Liver (tissue), 9 donors: Measurements from ENCODE around the gene C11orf58. TPM values are rescaled to one million over a fixed set of nuclear protein-coding genes. Genes with fewer than 3 reads are reported as not detected.

ENCODE experiments used
- DNase-seq: peaks from one replicate; pipeline ENCODE4 v3.0.0-alpha.2; 2017; ENCODE audit warnings: low spot score
- H3K27ac ChIP-seq, 2 donors: one replicate each; pipeline ENCODE4 v1.7.0; 2013; ENCODE audit warnings: inconsistent platforms in 2 of 2, low read length in 2 of 2, control low read depth in 1 of 2, low read depth in 1 of 2, mild to moderate bottlenecking in 1 of 2
- H3K27me3 ChIP-seq, 4 donors: one replicate each; pipeline versions ENCODE4 v1.6.1 to v1.7.0; 2013; ENCODE audit warnings: low read length in 3 of 4, inconsistent platforms in 1 of 4, mild to moderate bottlenecking in 1 of 4, moderate library complexity in 1 of 4; ENCODE audit not compliant: control insufficient read depth in 4 of 4, insufficient read depth in 4 of 4
- H3K36me3 ChIP-seq, 4 donors: one replicate each; pipeline versions ENCODE4 v1.6.1 to v1.7.0; 2013; ENCODE audit warnings: low read length in 3 of 4, mild to moderate bottlenecking in 3 of 4, low read depth in 1 of 4, moderate library complexity in 1 of 4; ENCODE audit not compliant: control insufficient read depth in 4 of 4, insufficient read depth in 3 of 4
- H3K4me1 ChIP-seq, 4 donors: one replicate each; pipeline versions ENCODE4 v1.6.1 to v1.7.0; 2013; ENCODE audit warnings: low read length in 3 of 4, mild to moderate bottlenecking in 3 of 4, moderate library complexity in 1 of 4; ENCODE audit not compliant: control insufficient read depth in 4 of 4, insufficient read depth in 4 of 4
- H3K4me3 ChIP-seq, 3 donors: one replicate each; pipeline versions ENCODE4 v1.6.1 to v1.7.0; 2013; ENCODE audit warnings: low read length in 3 of 3, control low read depth in 1 of 3, low read depth in 1 of 3, mild to moderate bottlenecking in 1 of 3
- H3K9ac ChIP-seq, 2 donors: one replicate each; pipeline ENCODE4 v1.7.0; 2013; ENCODE audit warnings: low read length in 2 of 2, mild to moderate bottlenecking in 2 of 2, moderate library complexity in 2 of 2, control low read depth in 1 of 2, low read depth in 1 of 2
- H3K9me3 ChIP-seq, 4 donors: one replicate each; pipeline versions ENCODE4 v1.6.1 to v1.7.0; 2013; ENCODE audit warnings: low read length in 3 of 4; ENCODE audit not compliant: control insufficient read depth in 4 of 4
- ATF3 ChIP-seq: IDR thresholded peaks from 2 replicates; pipeline ENCODE4 v1.6.1; 2016; ENCODE audit warnings: antibody characterized with exemption
- EGR1 ChIP-seq, 2 donors: IDR thresholded peaks; 2 replicates each; pipeline ENCODE4 v1.6.1; 2016 to 2018; ENCODE audit warnings: antibody characterized with exemption in 2 of 2, low read depth in 2 of 2
- FOXA1 ChIP-seq: IDR thresholded peaks from 2 replicates; pipeline ENCODE4 v1.6.1; 2016; ENCODE audit warnings: antibody characterized with exemption
- FOXA2 ChIP-seq: IDR thresholded peaks from 2 replicates; pipeline ENCODE4 v1.6.1; 2016; ENCODE audit warnings: antibody characterized with exemption
- GABPA ChIP-seq, 2 donors: IDR thresholded peaks in 1 of 2; conservative IDR thresholded peaks in 1 of 2; 2 replicates each; pipeline ENCODE4 v1.6.1; 2016; ENCODE audit warnings: antibody characterized with exemption in 2 of 2, mild to moderate bottlenecking in 1 of 2, moderate library complexity in 1 of 2
- HNF4A ChIP-seq, 2 donors: conservative IDR thresholded peaks; 2 replicates each; pipeline ENCODE4 v1.6.1; 2016; ENCODE audit warnings: antibody characterized with exemption in 2 of 2, mild to moderate bottlenecking in 2 of 2
- MAX ChIP-seq: IDR thresholded peaks from 2 replicates; pipeline ENCODE4 v1.6.1; 2016; ENCODE audit warnings: antibody characterized with exemption
- RAD21 ChIP-seq, 2 donors: IDR thresholded peaks; 2 replicates each; pipeline ENCODE4 v1.6.1; 2016; ENCODE audit warnings: antibody characterized with exemption in 2 of 2, mild to moderate bottlenecking in 2 of 2
- REST ChIP-seq: IDR thresholded peaks from 2 replicates; pipeline ENCODE4 v1.6.1; 2016; ENCODE audit warnings: antibody characterized with exemption, mild to moderate bottlenecking
- RXRA ChIP-seq, 2 donors: IDR thresholded peaks; 2 replicates each; pipeline ENCODE4 v1.6.1; 2017 to 2018; ENCODE audit warnings: antibody characterized with exemption in 2 of 2, mild to moderate bottlenecking in 1 of 2
- TAF1 ChIP-seq: conservative IDR thresholded peaks from 2 replicates; pipeline ENCODE4 v1.6.1; 2016; ENCODE audit warnings: antibody characterized with exemption, mild to moderate bottlenecking
- YY1 ChIP-seq: IDR thresholded peaks from 2 replicates; pipeline ENCODE4 v1.6.1; 2016; ENCODE audit warnings: antibody characterized with exemption, mild to moderate bottlenecking
- ZBTB33 ChIP-seq: IDR thresholded peaks from 2 replicates; pipeline ENCODE4 v1.6.1; 2016; ENCODE audit warnings: antibody characterized with exemption
- WGBS: extraction: QIAGEN DNeasy Blood & Tissue Kit; methylation state at CpG from one replicate; pipeline ENCODE4 v1.1.7; 2013; 5-methylcytosine and 5-hydroxymethylcytosine counted together
- polyA plus RNA-seq, 2 donors: library from polyadenylated mRNA; stranded (reverse) in 1 of 2; unstranded in 1 of 2; fragments of 200-250 nt in 1 of 2; fragments of >200 nt in 1 of 2; fragmentation: Nextera tagmentation in 1 of 2; extraction: Ambion mirVana in 1 of 2; gene quantifications; one replicate each; pipeline versions ENCODE4 v1.2.1 to v1.2.3, GENCODE V29; 2013 to 2015
- total RNA-seq, 2 donors: library from RNA; depleted of rRNA; stranded (reverse); fragments of >200 nt; gene quantifications; one replicate each; pipeline ENCODE4 v1.2.3, GENCODE V29; 2014
- TF ChIP-seq, protein P1 (sequence below): fragments of 150-350 bp; IDR thresholded peaks from 2 replicates; pipeline ENCODE4 v1.5.1; 2017; ENCODE audit warnings: improper control_type of control experiment, low read depth, low read length; ENCODE audit not compliant: missing input control
- donor health status: healthy.
- donor health status: healthy.
- donor health status: healthy.
- donor health status: healthy.
- donor health status: healthy.

Gene C11orf58
- total and polyA plus RNA-seq, 4 donors = 54.6 to 106 (median 101) TPM

GRCh38 chr11:16764888-16765287 lies 26.4 kb downstream of the C11orf58 start:
- H3K36me3 ChIP-seq = no peaks in the 10 kb centered on the region
- DNase-seq = no peak
- peaks cover 0 to 6% (median 0%) of the 10 kb centered on the region in 4 donors for H3K4me1 ChIP-seq
- H3K27me3 ChIP-seq = no peaks in the 10 kb centered on the region
- H3K9ac ChIP-seq = no peak overlapping the region
- H3K27ac ChIP-seq = no peak overlapping the region
- no peaks in the 10 kb centered on the region for H3K9me3 ChIP-seq
- 97% methylated on average over 8 of the region's 8 CpGs for WGBS
- no peak overlapping the region for H3K4me3 ChIP-seq
- TF ChIP-seq FOXA2 (no peak), FOXA1 (no peak), ZBTB33 (no peak)

DNA sequence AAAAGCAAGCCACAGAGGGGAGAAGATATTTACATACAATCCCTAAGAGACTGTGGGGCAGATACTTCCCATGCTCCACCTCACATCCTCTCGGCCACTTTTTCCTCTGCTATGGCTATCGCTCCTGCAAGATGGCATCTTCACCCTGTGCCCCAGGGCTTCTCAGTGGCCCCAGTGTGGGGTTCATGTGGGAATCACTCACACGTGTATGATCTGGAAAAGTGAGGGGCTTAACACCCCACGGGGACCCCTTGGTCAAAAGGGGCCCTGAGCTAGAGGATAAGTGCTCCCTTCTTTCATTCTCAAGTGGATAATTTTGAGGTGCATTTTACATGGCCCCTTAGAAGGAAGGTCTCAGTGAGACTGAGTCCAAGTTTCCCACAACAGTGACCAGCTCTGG lies 28.7 kb downstream of the C11orf58 start:
- no peaks in the 10 kb centered on the region for H3K27me3 ChIP-seq
- H3K27ac ChIP-seq = no peak overlapping the region
- TF ChIP-seq FOXA2 = no peak
- TF ChIP-seq HNF4A (conservative IDR thresholded peaks at IDR 0.05) = no peak
- TF ChIP-seq EGR1 (IDR thresholded peaks at IDR 0.05; ENCODE audit: low read depth in 2 of 2) = no peak
- TF ChIP-seq RAD21 (IDR thresholded peaks at IDR 0.05) = no peak
- TF ChIP-seq REST = no peak
- WGBS = 92% methylated on average over 4 of the region's 4 CpGs
- H3K9ac ChIP-seq = no peak overlapping the region
- H3K9me3 ChIP-seq = no peaks in the 10 kb centered on the region
- H3K36me3 ChIP-seq = no peaks in the 10 kb centered on the region
- peaks cover 0 to 1% (median 0%) of the 10 kb centered on the region in 4 donors for H3K4me1 ChIP-seq
- no peak overlapping the region for H3K4me3 ChIP-seq
- no peak for DNase-seq

- Histone ChIP-seq H3K27me3 (no peaks in the 10 kb centered on the region), H3K36me3 (no peaks in the 10 kb centered on the region), H3K4me3 (no peak overlapping the region), H3K27ac (no peak overlapping the region), H3K9me3 (no peaks in the 10 kb centered on the region), H3K9ac (no peak overlapping the region), H3K4me1 (no peaks in the 10 kb centered on the region)
- no peak for DNase-seq
- TF ChIP-seq YY1 (no peak), ATF3 (no peak), RXRA (IDR thresholded peaks at IDR 0.05) (no peak), ZBTB33 (no peak), FOXA1 (no peak), GABPA (IDR thresholded peaks at IDR 0.05 in 1 of 2, conservative IDR thresholded peaks at IDR 0.05 in 1 of 2) (no peak), RAD21 (IDR thresholded peaks at IDR 0.05) (no peak), HNF4A (conservative IDR thresholded peaks at IDR 0.05) (no peak), MAX (no peak), FOXA2 (no peak), TAF1 (no peak)
- TF ChIP-seq, protein P1, sequence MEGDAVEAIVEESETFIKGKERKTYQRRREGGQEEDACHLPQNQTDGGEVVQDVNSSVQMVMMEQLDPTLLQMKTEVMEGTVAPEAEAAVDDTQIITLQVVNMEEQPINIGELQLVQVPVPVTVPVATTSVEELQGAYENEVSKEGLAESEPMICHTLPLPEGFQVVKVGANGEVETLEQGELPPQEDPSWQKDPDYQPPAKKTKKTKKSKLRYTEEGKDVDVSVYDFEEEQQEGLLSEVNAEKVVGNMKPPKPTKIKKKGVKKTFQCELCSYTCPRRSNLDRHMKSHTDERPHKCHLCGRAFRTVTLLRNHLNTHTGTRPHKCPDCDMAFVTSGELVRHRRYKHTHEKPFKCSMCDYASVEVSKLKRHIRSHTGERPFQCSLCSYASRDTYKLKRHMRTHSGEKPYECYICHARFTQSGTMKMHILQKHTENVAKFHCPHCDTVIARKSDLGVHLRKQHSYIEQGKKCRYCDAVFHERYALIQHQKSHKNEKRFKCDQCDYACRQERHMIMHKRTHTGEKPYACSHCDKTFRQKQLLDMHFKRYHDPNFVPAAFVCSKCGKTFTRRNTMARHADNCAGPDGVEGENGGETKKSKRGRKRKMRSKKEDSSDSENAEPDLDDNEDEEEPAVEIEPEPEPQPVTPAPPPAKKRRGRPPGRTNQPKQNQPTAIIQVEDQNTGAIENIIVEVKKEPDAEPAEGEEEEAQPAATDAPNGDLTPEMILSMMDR = no peak
- WGBS = 94% methylated on average over 4 of the region's 4 CpGs
These were observed 29.5 kb downstream of the C11orf58 start for GRCh38 chr11:16767957-16768356.
